Stimulated activated CD4-positive, alpha-beta T cell treated with anti-CD3 and anti-CD28 coated beads, Interleukin-1b, Interleukin-23, amount 100 ng/mL, for 48 hours (primary cell): ENCODE data around the gene NME4.
"Not testable (repeated sequence)": the region's sequence is repeated elsewhere in the genome, so short reads cannot be mapped to it uniquely, and the experiment has no call there.

ENCODE experiments used
- DNase-seq: peaks from one replicate; pipeline ENCODE4 v3.0.0-alpha.2; 2020

NME4 gene

DNA sequence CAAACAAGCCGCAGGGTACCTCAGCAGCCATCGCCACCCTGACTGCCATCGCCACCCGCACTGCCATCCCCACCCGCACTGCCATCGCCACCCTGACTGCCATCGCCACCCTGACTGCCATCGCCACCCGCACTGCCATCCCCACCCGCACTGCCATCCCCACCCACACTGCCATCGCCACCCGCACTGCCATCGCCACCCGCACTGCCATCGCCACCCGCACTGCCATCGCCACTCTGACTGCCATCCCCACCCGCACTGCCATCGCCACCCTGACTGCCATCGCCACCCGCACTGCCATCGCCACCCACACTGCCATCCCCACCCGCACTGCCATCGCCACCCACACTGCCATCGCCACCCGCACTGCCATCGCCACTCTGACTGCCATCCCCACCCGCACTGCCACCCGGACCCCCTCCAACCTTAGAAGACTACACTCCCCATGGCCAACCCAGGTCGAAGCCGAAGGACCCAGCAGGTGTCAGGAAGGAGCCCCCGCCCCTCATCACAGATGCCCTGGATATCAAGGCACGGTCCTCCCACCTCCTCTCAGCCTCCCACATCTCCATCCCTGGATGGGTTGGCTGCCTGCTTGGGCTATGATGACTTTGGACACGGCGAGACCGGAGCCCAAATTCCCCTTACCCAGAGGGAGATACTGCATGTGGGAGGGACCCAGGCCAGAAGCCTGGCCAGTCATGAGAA lies 18.7 kb upstream of the NME4 start:
- not testable (repeated sequence) for DNase-seq

DNA sequence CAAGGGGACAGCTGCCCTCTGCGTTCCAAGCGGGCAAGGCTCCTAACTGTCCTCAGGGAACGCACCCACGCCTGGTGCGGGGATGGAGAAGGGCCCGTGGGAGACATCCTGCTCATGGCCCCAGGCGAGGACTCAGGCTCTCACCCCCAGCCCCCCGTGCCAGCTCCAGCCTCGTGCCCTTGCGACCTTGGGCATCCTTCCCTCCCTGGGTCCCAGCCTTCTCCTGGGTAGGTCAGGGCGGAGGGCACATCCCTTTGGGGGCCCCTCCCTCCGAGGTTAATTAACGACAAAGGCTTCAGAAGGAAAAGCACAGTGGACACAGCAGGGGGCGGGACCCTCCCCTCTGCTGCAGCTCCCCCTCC lies 18.2 kb upstream of the NME4 start:
- no peak for DNase-seq

DNA sequence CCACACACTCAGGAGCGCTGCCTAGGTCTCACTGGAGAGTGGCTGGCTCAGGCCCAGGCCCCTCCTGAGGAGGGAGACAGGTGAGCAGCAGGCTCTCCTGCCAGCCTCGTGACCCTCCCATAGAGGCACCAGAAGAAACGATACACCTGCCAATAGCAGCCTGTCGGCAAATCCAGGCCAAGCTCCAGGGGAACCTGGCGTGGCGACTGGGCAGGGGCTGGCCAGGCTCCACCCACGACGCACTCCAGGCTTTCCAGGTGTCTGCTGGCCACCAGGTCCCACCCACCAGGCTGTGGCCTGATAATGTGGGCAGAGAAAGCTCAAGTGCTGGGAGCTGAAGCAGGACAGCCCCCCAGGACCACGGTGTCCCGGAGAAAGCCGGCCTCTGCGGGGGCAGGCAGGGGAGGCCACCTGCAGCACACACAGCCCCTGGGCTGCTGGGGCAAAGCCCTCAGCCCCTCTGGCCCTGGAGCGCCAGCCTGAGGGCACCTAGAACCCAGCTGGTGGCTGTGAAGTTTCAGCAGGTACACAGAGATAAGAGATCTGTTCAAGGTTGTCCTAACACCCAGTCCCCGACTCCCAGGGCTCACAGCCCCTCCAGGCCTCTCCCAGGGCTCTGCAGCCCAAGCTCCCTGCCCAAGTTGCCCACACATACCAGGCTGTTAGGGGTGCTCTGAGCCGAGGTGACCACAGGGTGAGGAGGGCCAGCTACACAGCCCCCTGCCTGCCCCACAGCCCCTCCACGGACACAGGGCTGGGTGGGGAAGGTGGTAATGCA lies 17.6 kb upstream of the NME4 start:
- no peak for DNase-seq

DNA sequence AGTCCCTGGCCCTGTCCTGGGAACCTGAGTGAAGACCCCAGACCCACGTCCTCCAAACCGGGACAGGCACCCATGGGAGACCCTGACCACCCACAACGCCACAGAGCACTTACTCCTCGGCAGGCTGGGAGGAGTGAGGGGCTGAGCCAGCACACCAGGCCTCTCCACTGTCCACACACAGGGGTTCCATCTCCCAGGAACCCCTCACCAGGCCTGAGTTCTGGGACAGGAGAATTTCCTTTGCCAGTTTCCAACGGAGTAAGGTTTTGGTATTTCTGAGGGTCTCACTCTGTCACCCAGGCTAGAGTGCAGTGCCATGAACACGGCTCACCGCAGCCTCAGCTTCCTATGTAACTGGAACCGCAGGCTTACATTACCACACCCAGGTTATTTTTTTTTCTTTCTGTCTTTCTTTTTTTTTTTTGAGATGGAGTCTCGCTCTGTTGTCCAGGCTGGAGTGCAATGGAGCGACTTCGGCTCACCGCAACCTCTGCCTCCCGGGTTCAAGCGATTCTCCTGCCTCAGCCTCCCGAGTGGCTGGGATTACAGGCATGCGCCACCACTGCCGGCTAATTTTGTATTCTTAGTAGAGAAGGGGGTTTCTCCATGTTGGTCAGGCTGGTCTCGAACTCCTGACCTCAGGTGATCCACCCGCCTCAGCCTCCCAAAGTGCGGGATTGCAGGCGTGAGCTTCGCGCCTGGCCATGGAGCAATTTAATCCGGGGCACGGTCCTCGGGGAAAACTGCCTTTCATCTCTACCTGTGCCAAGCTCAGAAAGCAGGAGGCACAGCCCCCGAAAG lies 16.8 kb upstream of the NME4 start:
- no peak for DNase-seq

DNA sequence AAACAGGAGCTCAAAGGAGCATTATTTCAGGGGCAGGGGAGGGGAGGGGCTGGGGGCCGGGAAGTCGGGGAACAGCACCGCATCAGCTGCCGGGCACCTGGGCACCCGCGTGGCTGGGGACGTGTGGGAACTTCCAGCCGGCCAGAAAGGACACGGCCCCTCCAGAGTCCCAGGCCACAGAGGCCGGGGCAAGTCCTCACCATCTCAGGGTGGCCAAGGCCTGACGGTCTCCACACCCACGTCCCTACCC lies 16.3 kb upstream of the NME4 start:
- no peak for DNase-seq

DNA sequence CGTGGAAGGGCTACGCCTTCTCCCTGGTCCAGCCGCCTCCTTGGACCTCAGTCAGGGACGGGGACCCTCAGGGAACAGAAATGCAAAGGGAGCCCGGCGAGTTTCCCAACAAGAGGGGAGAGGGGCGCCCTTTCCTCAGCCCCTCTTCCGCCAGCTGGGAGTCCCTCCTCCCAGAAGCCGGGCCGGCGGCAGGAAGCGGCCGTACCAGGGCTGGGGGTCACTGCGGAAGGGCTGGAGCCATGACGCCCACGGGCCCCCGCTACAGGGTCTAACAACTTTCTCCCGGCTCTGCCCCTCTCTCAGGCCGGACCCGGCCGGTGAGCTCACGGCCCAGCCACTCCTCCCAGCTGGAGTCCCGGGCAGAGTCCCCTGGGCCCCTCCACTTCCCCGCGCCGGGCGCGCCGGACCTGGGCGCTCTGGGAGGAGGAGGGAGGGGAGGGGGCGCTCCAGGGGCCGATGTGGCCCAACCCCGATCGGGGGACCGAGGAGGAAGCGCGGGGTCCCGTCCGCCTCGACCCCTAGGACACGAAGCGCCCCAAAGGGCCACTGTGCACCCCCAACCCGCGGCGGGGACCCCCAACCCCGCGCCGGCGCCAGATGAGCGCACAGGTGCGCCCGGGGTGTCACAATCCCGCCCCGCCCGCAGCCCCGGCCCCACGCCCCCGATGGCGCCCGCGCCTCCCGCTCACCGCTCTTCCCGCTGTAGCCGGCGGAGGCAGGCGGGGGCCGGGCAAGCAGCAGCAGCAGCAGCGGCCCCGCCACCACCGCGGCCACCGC lies 15.8 kb upstream of the NME4 start:
- no peak for DNase-seq

DNA sequence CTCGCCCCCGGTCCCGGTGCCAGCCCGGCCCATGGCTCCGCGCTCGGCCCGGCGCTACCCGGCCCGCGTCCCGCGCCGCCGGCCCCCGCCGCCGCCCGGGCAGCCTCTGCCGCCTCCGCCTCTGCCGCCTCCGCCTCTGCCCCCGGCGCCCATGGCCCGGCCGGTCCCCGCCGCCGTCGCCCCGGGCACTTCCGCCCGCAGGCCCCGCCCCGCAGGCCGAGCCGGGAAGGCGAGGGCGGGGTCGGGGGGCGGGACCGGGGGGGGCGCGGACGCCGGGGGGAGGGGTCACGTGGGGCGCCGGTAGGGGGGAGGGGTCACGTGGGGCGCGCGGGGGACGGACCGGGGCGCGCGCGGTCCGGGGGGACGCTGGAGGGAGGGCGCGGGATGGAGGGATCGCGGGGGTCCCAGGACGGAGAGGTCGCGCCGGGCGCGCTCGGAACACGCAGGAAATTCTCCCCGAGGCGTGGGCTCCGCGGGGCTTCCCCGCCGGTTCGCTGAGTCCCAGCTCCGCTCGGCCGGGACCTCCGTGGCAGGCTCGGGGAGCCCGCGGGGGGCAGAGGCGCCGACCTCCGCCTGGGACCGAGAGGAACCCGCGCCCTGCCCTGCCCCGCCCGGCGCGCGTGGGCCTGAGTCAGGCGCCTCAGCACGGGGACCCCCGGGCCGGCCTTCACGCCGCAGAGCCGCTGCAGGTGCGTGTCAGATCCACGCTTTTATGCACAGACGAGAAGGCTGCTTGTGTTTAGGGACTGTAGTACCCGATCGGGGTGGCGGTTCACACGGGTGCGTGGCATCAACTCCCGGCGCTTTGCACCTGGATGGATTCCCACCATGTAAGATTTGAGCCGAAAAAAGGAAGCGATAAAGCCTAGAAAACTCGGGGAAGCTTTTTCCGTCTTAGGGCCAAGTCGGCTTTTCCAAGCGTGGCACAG lies 14.9 kb upstream of the NME4 start, which contains the start of gene PGAP6:
TSS of gene PGAP6 (minus strand) at position 190 of the 929 bp plus-strand sequence. CDS start at position 33, 157 bp downstream.
- peak; percentile 50 for DNase-seq

DNA sequence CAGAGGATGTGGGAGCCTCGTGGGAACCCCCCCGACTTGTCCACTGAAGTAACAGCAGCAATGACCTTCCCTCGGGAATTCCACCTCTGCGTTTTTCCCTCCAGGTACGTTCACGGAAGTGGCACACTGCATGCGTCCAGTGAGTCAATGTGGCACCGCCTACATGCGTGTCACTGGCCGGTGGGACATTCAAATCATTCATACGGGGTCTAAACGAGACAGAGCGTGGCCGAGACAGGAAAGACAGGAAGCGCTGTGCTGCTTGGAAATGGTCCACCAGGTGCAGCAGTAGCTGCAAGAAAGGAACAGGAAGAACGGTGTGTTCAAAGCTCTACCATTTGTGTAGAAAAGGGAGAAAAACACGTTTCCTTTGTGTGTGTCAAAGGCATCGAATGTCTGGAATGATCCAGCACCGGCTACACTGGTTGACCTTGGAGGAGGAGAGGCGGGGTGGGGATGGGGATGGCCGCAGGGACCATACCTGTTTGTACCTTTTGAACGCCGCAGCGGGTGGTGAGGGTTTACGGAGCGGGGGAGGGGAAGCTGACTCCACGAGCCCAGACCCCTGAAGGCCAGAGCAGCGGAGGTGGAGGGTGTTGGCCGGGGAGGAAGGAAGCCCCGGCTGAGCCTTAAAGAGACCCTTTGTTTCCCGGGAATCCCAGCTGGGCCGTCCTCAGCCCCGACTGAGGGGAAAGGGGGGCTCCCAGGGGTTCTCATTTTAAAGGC lies 13.5 kb upstream of the NME4 start:
- peak; percentile 48 for DNase-seq

DNA sequence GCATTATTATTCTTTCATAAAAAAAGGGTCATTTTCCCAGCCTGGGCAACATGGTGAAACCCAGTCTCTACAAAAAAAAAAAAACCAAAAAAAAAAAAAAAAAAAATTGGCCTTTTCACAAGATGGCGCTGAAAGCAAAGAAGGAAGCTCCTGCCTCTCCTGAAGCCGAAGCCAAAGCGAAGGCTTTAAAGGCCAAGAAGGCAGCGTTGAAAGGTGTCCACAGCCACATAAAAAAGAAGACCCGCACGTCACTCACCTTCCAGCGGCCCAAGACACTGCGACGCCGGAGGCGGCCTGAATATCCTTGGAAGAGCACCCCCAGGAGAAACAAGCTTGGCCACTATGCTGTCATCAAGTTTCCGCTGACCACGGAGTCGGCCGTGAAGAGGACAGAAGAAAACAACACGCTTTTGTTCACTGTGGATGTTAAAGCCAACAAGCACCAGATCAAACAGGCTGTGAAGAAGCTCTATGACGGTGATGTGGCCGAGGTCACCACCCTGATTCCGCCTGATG lies 10.3 kb upstream of the NME4 start:
- DNase-seq = no peak

DNA sequence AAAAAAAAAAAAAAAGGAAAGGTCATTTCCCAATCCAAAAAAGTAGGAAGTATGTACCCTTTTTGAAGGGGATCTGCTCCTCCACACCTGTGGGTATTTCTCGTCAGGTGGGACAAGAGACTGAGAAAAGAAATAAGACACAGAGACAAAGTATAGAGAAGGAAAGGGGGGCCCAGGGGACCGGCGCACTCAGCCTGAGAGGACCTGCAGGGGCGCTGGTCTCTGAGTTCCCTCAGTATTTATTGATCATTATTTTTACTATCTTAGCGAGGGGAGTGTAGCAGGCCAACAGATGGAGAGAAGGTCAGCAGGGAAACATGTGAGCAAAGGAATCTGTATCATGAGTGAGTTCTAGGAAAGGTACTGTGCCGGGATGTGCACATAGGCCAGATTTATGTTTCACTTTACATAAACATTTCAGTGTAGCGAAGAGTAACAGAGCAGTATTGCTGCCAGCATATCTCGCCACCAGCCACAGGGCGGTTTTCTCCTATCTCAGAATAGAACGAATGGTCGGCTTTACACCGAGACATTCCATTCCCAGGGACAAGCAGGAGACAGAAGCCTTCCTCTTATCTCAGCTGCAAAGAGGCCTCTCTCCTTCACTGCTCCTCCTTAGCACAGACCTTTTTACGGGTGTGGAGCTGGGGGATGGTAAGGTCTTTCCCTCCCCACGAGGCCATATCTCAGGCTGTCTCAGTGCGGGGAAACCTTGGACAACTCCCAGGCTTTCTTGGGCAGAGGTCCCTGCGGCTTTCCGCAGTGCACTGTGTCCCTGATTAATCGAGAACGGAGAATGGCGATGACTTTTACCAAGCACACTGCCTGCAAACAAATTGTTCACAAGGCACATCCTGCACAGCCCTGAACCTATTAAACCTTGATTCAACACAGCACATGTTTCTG lies 9.0 kb upstream of the NME4 start:
- DNase-seq = not testable (repeated sequence)

DNA sequence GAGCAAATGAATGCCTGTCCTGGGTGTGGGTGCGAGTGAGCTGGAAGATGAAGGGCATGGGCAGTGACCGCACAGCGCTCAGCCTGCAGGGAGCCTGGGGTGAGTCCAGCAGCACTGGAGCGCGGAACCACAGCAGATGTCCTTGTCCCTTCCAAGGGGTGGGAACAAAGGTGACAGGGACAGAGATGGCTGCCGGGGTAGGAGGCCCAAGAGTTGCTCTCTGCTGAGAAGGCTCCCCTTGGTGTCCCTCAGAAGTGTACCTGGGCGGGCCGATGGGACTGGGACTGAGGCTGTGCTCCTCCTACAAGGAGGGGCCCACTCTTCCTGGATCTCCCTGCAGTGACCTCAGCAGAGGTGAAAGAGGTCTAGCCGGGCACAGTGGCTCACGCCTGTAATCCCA lies 7.6 kb upstream of the NME4 start:
- DNase-seq = no peak

DNA sequence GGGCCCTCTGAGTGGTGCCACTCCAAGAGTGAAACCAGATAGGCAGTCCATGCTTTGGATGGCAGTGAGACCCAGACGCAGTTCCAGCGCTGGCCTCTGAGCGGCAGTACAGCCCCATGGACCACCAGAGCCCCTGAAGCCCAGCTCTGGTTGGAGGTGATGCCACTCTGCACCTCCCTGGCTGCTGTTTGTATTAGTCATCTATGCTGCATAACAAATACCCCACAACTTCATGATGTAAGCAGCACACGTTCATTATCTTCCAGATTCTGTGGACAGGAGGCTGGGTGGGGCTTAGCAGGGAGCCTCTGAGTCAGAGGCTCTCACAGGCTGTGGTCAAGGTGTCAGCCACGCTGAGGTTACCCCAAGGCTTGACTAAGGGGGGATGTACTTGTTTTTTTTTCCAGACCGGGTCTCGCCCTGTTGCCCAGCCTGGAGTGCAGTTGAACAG lies 5.1 kb upstream of the NME4 start:
- peak; percentile 90 for DNase-seq

DNA sequence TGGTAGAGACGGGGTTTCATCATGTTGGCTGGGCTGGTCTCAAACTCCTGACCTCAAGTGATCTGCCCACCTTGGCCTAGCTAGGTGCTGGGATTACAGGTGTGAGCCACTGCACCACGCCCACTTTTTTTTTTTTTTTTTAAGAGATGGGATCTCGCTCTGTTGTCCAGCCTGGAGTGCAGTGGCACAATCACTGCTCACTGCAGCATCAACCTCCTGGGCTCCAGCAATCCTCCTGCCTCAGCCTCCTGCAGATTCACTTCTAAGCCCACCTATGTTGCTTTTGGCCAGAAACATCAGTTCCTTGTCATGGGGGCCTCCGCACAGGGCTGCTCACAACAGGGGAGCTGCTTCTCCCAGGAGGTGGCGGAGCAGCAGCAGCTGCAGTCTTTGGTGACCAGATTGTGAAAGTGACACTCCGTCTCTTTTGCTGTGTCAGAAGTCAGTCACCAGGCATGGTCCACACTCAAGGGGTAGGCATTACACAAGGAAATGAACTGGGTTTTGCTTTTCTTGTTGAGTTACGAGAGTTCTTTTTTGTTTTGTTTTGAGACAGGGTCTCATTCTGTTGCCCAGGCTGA lies 4.5 kb upstream of the NME4 start:
- peak; percentile 56 for DNase-seq

DNA sequence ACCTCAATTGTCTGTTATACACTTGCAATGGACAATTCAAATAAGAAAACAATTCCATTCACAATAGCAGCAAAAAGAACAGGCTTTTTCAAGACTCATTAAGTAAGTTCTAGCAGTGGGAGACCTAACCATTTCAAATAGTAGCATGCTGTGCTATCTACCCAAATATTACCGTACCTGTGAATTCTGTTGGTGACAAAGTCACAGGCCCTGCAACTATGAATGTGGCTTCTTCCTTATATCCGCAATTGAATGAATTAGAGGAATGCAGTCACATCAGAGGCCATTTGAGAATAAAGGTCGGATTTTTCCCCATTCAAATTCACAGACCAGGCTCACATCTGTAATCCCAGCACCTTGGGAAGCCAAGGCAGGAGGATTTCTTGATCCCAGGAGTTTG lies 800 bp upstream of the NME4 start:
- no peak for DNase-seq

DNA sequence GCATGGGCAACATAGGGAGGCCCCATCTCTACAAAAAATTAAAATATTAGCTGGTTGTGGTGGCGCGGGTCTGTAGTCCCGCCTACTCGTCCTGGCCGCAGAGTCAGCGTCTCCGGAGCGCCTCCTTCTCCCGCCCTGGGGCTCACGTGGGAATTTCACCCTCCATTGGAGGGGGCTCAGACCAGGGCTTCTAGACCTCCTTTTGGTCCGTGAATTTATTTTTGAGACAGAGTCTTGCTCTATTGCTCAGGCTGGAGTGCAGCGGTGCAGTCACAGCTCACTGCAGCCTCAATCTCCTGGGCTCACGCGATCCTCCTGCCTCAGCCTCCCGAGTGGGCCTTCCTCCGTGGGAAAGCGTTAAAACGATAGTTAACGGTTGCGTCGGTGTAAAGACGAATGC lies 394 bp upstream of the NME4 start:
- DNase-seq = no peak

DNA sequence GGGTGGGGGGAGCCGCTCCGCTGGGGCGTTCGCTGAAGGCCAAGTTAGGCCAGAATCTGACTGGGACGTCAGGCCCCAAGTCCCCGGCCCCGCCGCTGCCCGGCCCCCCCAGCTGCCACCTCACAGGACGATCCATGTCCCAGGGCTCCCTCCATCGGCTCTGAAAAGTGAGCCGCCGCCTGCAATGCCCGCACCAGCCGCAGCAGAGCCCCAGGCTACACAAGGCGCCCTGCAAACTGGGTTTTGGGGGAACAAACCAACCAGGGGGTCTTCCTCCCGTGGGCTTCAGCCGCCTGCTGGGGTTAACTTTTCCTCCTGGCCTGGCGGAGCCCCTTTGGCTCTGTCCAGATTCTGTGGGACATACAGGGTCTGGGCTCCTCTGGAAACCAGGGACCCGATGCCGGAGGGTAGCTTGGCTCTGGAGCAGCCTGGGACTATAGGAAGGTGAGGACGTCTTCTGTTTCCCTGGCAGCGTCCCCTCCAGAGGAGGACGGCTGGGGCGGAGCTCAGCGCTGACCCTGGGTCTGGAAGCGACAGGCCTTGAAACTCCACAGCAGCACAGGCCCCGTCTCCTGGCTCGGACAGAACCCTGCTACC lies 835 bp downstream of the NME4 start:
- DNase-seq = peak; percentile 40

DNA sequence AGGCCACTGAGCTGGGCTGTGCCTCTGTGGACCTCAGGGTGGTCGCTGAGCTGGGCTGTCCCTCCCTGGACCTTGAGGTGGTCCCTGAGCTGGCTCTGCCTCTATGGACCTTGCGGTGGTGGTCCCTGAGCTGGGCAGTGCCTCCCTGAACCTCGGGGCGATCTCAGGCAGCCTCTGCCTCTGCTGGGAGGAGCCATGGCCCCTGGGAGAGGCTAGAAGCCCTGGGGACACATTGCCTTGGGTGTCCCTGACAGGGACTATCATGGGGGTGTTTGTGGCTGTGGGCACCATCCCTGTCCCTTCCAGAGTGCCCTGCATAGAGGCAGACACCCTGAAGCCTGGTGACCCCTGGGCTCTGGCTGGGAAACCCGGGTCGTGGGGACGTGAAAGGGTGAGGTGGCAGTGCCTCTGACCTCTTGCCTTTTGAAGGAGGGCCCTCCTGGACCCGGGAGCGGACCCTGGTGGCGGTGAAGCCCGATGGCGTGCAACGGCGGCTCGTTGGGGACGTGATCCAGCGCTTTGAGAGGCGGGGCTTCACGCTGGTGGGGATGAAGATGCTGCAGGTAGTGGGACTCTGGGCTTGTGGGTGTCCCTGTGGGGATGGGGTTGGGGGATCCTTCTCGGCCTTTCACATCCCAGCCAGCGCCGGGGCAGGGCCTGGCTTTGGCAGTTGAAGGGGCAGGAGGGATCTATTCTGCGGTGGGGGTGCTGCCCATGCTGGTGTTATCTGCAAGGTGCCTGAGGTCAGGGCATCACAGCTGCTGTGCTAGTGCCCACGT lies 1.8 kb downstream of the NME4 start:
- DNase-seq = no peak

DNA sequence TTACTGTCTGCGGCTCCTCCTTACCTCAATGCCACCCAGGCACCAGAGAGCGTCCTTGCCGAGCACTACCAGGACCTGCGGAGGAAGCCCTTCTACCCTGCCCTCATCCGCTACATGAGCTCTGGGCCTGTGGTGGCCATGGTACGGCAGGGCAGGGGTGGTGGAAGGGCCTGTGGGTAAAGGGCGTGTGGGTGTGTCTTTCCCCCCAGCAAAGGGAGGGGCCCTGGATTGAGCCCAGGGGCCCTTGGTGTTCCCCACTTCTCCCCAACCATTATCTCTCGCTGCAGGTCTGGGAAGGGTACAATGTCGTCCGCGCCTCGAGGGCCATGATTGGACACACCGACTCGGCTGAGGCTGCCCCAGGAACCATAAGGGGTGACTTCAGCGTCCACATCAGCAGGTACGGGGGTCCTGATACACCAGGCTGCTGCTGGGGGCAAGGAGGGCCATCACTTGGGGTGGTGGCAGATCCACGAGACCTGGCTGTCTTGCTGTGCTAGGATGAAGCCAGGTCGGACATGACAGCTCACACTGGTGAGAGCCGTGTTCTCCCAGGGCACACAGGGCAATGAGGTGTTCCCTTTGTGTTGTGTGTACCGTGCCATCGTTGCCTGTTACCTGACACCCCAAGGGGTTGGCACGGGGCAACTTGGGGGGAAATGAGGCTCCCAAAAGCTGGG lies 2.5 kb downstream of the NME4 start:
- DNase-seq = no peak
